Vagina (tissue), 2 donors: ENCODE results near the gene POLR2I. TPM values are rescaled to one million over a fixed set of nuclear protein-coding genes. Genes with fewer than 3 reads are reported as not detected.

Experiments used
- DNase-seq, 2 donors: peaks; one replicate each; pipeline ENCODE4 v3.0.0-alpha.2; 2017; ENCODE audit errors: extremely low spot score in 2 of 2
- H3K27ac ChIP-seq: fragments of 200-600 bp; sonication (generic); one replicate; pipeline ENCODE4 v1.5.1; 2019
- H3K27me3 ChIP-seq: fragments of 200-600 bp; sonication (generic); one replicate; pipeline ENCODE4 v1.5.1; 2019
- H3K36me3 ChIP-seq, 2 donors: fragments of 200-600 bp; sonication (generic); one replicate each; pipeline ENCODE4 v1.5.1; 2017 to 2019
- H3K4me1 ChIP-seq: fragments of 200-600 bp; sonication (generic); one replicate; pipeline ENCODE4 v1.5.1; 2019
- H3K4me3 ChIP-seq, 2 donors: fragments of 200-600 bp; sonication (generic); 1 replicate in 1 of 2; 2 replicates in 1 of 2; pipeline ENCODE4 v1.5.1; 2016 to 2019
- H3K9me3 ChIP-seq: fragments of 200-600 bp; sonication (generic); one replicate; pipeline ENCODE4 v1.5.1; 2019
- CTCF ChIP-seq, 3 experiments: fragments of 450-650 bp in 2 of 3; fragments of 200-600 bp in 1 of 3; sonication (generic) in 1 of 3; IDR thresholded peaks; one replicate each; pipeline ENCODE4 v1.5.1; 2017 to 2019; ENCODE audit warnings: antibody characterized with exemption in 3 of 3, mild to moderate bottlenecking in 2 of 3, moderate library complexity in 2 of 3
- POLR2A ChIP-seq, 2 donors: fragments of 450-650 bp; IDR thresholded peaks; one replicate each; pipeline ENCODE4 v1.6.1; 2017; ENCODE audit warnings: antibody characterized with exemption in 2 of 2, mild to moderate bottlenecking in 2 of 2, moderate library complexity in 2 of 2
- POLR2AphosphoS5 ChIP-seq, 2 donors: sonication (generic); formaldehyde crosslinking; IDR thresholded peaks; one replicate each; pipeline ENCODE4 v1.9.0; 2017; ENCODE audit warnings: antibody characterized with exemption in 2 of 2, mild to moderate bottlenecking in 2 of 2, low read depth in 1 of 2; ENCODE audit not compliant: insufficient read depth in 1 of 2
- intact Hi-C: fragments of 100-400 bp; cut with DNase I; formaldehyde crosslinking; loops from one replicate; pipeline ENCODE4 v1.15.1; 2023
- total RNA-seq: library from RNA; depleted of rRNA; stranded (reverse); fragments of >200 nt; gene quantifications from one replicate; pipeline ENCODE4 v1.2.3, GENCODE V29; 2016

Gene POLR2I
- total RNA-seq, 1 donor from 2014 or later = 108 TPM

GRCh38 chr19:36128392-36128736 is 13.7 kb upstream of the POLR2I start:
- H3K4me1 ChIP-seq = peaks cover 18% of the 10 kb centered on the region
- H3K27me3 ChIP-seq = no peaks in the 10 kb centered on the region
- no peak for DNase-seq
- peak overlapping the region; percentile 88 for H3K27ac ChIP-seq
- H3K36me3 ChIP-seq = peaks cover 0 to 25% of the 10 kb centered on the region in 2 donors
- peak overlapping the region; percentile 45 to 49 for H3K4me3 ChIP-seq
- intact Hi-C loops = loop anchor here (5.0 kb wide), 1 partner anchor 39 kb away; no protein-coding TSS in a partner anchor
- H3K9me3 ChIP-seq = no peaks in the 10 kb centered on the region
- TF ChIP-seq POLR2AphosphoS5 (IDR thresholded peaks at IDR 0.05; ENCODE audit: insufficient read depth in 1 of 2, low read depth in 1 of 2) = no peak

- Histone ChIP-seq H3K36me3 (peaks cover 0 to 40% of the 10 kb centered on the region in 2 donors), H3K27ac (no peak overlapping the region), H3K4me3 (no peak overlapping the region), H3K27me3 (no peaks in the 10 kb centered on the region), H3K4me1 (peaks cover 18% of the 10 kb centered on the region), H3K9me3 (no peaks in the 10 kb centered on the region)
- DNase-seq = no peak
- TF ChIP-seq POLR2A (IDR thresholded peaks at IDR 0.05) (no peak), POLR2AphosphoS5 (IDR thresholded peaks at IDR 0.05; ENCODE audit: insufficient read depth in 1 of 2, low read depth in 1 of 2) (no peak), CTCF (IDR thresholded peaks at IDR 0.05) (no peak)
- intact Hi-C loops = loop anchor here (5.0 kb wide), 1 partner anchor 42 kb away; no protein-coding TSS in a partner anchor
These were observed 10.9 kb upstream of the POLR2I start for GRCh38 chr19:36125557-36125956.

- Histone ChIP-seq H3K27ac (no peak overlapping the region), H3K36me3 (peaks cover 0 to 59% of the 10 kb centered on the region in 2 donors), H3K27me3 (no peaks in the 10 kb centered on the region), H3K9me3 (no peaks in the 10 kb centered on the region), H3K4me1 (peaks cover 13% of the 10 kb centered on the region), H3K4me3 (no peak overlapping the region)
- no peak for TF ChIP-seq POLR2A (IDR thresholded peaks at IDR 0.05)
- no peak for TF ChIP-seq CTCF (IDR thresholded peaks at IDR 0.05)
- TF ChIP-seq POLR2AphosphoS5 (IDR thresholded peaks at IDR 0.05; ENCODE audit: insufficient read depth in 1 of 2, low read depth in 1 of 2) = no peak
- intact Hi-C loops = no loop called here
- DNase-seq = no peak
These were observed 6.9 kb upstream of the POLR2I start for GRCh38 chr19:36121486-36122124.

GRCh38 chr19:36120984-36121358 is 6.3 kb upstream of the POLR2I start:
- DNase-seq = no peak
- Histone ChIP-seq H3K27ac (no peak overlapping the region), H3K36me3 (peaks cover 0 to 58% of the 10 kb centered on the region in 2 donors), H3K4me3 (no peak overlapping the region), H3K27me3 (no peaks in the 10 kb centered on the region), H3K4me1 (peaks cover 20% of the 10 kb centered on the region), H3K9me3 (no peaks in the 10 kb centered on the region)
- intact Hi-C loops = no loop called here
- TF ChIP-seq POLR2AphosphoS5 (IDR thresholded peaks at IDR 0.05; ENCODE audit: insufficient read depth in 1 of 2, low read depth in 1 of 2) (no peak), POLR2A (IDR thresholded peaks at IDR 0.05) (no peak), CTCF (IDR thresholded peaks at IDR 0.05) (no peak)

- peaks cover 0 to 51% of the 10 kb centered on the region in 2 donors for H3K36me3 ChIP-seq
- intact Hi-C loops = no loop called here
These were observed 5.7 kb upstream of the POLR2I start for GRCh38 chr19:36120092-36120983.

More at GRCh38 chr19:36120092-36120983, 5.7 kb upstream of the POLR2I start:
- Histone ChIP-seq H3K9me3 (no peaks in the 10 kb centered on the region), H3K27me3 (no peaks in the 10 kb centered on the region), H3K27ac (no peak overlapping the region), H3K4me1 (peaks cover 23% of the 10 kb centered on the region), H3K4me3 (no peak overlapping the region)
- TF ChIP-seq CTCF (IDR thresholded peaks at IDR 0.05) (no peak), POLR2AphosphoS5 (IDR thresholded peaks at IDR 0.05; ENCODE audit: insufficient read depth in 1 of 2, low read depth in 1 of 2) (no peak)
- no peak for DNase-seq
